ENCODE data around the gene C1QTNF8.

GRCh38 chr16:1058216-1058615 lies 37.8 kb downstream of the C1QTNF8 start:
- TF ChIP-seq POLR2A (IDR thresholded peaks at IDR 0.05) (no peak), CTCF (IDR thresholded peaks at IDR 0.05) (no peak)

All from upper lobe of left lung (tissue), 4 donors.